ENCODE data around the gene UBASH3B. TPM values are rescaled to one million over a fixed set of nuclear protein-coding genes. Genes with fewer than 3 reads are reported as not detected.

The UBASH3B gene
- total RNA-seq, 2 donors from 2014 or later = 4.7 to 4.9 TPM

DNA sequence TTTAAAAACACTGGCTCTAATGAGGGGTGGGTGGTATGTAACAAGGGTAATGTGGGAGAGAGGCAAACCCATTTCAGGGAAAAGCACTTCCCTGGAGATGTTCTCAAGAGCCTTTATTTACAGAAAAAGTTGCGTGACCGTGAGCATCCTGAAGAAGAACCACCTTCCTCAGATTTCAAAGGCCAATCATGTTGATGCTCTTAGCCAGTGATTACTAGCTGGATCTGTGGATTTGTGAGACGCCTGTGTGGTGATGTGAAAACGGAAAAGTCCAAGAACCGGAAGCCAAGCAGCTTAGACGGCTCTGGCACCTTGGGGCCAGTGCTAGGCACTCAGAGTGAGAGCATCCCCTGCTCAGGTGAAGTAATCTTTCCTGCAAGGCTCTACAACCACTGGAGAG is 12.6 kb upstream of the UBASH3B start:
- intact Hi-C loops (cut with DNase I) = no loop called here
- ATAC-seq (no peak), DNase-seq (no peak)

- intact Hi-C loops (cut with DNase I) = no loop called here
- ATAC-seq (no peak), DNase-seq (no peak)
Observed at GRCh38 chr11:122645847-122646246, 9.7 kb upstream of the UBASH3B start.

- peak in 1 of 2 donors; percentile 41 for ATAC-seq
- intact Hi-C loops (cut with DNase I) = no loop called here
- DNase-seq = no peak
Observed at GRCh38 chr11:122646549-122647340, 8.8 kb upstream of the UBASH3B start.

DNA sequence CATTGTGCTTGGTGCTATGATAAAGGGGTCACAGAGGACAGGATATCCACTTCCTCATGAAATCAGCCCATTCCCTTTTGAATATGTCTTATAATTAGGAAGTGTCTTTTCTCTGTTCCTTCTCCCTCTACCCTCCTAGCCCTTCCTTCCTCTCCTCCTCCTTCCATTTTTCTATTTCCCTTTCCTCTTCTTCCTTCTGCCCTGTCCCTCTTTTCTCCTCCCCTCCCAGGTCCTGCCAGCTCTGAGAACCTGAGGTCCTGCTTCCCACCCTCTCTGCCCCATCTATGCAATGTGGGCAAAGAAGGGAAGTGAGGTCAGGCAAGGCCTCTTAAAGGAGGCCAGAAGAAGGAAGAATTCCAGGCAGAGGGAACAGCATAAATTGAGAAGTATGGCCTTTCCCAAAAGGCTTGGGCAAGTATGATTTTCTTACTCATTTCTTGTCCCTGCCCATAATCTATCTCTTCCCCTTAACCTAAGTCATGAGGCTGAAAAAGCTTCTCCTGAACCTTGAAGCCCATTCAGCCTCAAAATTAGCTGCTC is 7.7 kb upstream of the UBASH3B start:
- intact Hi-C loops (cut with DNase I) = no loop called here
- ATAC-seq = peak in 1 of 2 donors; percentile 57
- no peak for DNase-seq

DNA sequence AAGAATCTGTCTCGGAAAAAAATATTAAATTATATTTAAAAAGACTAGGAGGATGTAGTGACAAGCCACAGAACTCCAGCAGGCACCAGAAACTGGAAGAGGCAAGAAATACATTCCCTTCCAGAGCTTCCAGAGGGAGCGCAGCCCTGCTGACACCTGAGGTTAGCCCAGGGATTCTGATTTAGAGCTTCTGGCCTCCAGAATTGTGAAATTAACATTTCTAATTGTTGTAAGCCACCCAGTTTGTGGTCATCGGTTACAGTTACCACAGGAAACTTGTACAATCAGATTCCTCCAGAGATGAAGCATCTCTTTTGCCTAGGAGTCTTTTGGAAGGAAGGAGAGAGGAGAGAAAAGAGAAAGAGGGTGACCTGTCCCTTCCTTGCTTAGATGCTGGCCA is 6.4 kb upstream of the UBASH3B start:
- DNase-seq = no peak
- intact Hi-C loops (cut with DNase I) = no loop called here
- no peak for ATAC-seq

DNA sequence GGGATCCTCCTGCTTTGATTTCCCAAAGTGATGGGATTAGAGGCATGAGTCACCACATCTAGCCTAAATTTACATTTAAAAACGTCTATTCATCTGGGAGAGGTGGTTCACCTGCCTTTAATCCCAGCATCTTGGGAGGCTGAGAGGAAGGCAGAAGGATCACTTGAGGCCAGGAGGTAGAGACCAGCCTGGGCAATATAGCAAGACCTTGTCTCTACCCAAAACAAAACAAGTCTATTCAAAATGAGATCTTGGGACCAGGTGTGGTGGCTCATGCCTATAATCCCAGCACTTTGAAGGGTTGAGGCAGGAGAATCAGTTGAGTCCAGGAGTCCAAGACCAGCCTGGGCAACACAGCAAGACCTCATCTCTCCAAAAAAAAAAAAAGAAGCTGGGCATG is 4.9 kb upstream of the UBASH3B start:
- intact Hi-C loops (cut with DNase I) = no loop called here
- DNase-seq (no peak), ATAC-seq (no peak)

DNA sequence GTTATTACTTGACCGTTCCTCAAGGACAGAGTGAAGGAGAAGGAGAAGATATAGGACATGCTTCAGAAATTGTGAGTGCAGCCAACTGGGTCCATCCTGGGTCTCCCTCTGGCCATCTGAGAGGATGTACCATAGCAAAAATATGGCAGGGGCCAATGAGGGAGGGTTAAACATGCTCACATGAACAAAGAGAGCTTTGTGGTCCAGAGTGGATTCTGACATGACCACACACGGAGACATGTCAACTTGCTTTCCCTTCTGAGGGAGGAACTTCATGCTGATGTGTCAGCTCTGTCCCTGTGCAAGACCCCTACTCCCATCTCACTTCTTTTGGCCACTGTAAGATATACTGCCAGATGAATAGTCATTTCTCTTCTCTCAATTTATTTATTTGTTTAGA is 3.0 kb upstream of the UBASH3B start:
- DNase-seq (no peak), ATAC-seq (no peak)
- intact Hi-C loops (cut with DNase I) = no loop called here

- DNase-seq (no peak), ATAC-seq (no peak)
- intact Hi-C loops (cut with DNase I) = no loop called here
Observed at GRCh38 chr11:122653916-122654585, 1.5 kb upstream of the UBASH3B start.

GRCh38 chr11:122656073-122656630 is 630 bp downstream of the UBASH3B start:
- ATAC-seq = peak; percentile 69 to 82
- intact Hi-C loops (cut with DNase I) = no loop called here

GRCh38 chr11:122656631-122657101 is 1.1 kb downstream of the UBASH3B start:
- ATAC-seq (peak; percentile 10 to 15), DNase-seq (peak; percentile 31)
- intact Hi-C loops (cut with DNase I) = no loop called here

More at GRCh38 chr11:122656073-122656630, 630 bp downstream of the UBASH3B start:
- peak; percentile 62 for DNase-seq

- no peak for ATAC-seq
- intact Hi-C loops (cut with DNase I) = no loop called here
- DNase-seq = no peak
Observed at GRCh38 chr11:122659676-122660554, 4.4 kb downstream of the UBASH3B start.

DNA sequence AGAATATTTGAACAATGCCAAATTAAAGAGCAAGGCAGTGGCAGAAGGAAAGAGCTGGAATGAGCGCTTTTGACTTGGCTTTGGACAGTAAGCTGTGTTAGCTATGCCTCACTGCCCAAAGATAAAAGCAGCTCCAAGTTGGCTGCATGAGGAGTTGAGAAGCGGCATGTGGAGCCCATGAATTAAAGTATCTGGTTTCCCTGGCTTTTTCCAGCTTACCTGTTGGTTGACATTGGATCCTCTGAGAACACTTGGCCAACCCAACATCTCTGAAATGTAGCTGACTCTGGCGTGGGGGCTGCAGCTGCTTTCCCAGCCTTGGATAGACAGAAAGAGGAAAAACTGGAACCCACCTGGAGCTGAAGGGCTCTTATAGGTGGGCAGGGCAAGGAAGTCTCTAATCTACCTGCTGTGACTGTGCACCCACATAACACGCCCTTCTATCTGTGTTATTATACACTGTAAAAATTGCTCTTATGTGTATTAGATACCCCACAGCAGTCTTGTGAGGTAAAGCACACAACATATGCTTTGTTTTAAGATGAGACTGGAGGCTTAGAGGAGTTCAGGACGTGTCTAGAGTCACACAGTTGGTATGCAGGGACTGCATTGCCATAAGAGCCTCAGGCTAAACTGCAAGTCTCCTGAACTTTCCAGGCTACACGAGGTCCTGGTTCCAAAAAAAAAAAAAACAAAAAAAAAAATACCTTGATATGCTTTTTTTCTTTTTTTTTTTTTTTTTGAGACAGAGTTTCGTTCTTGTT is 5.8 kb downstream of the UBASH3B start:
- ATAC-seq (no peak), DNase-seq (no peak)
- intact Hi-C loops (cut with DNase I) = no loop called here

- intact Hi-C loops (cut with DNase I) = no loop called here
- no peak for DNase-seq
- no peak for ATAC-seq
Observed at GRCh38 chr11:122663056-122663740, 7.7 kb downstream of the UBASH3B start.

DNA sequence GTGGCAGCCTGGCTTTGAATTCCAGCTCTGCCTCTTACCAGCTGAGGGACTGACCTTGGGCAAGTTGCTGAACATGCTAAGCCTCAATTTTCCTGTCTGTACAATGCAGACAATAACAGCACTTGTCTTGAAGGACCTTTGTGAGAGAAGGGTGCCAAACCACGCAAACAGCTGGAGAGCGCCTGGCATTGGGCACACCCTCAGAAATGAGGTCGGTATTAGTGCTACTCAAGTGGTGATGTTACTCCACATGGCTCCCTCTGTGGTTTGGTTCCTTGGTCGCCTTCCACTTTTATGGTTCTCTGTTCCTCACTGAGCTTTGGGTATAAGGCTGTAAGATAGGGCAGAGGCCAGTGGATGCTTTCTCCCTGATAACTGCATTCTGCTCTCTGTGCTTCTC is 8.2 kb downstream of the UBASH3B start:
- intact Hi-C loops (cut with DNase I) = no loop called here
- no peak for DNase-seq

DNA sequence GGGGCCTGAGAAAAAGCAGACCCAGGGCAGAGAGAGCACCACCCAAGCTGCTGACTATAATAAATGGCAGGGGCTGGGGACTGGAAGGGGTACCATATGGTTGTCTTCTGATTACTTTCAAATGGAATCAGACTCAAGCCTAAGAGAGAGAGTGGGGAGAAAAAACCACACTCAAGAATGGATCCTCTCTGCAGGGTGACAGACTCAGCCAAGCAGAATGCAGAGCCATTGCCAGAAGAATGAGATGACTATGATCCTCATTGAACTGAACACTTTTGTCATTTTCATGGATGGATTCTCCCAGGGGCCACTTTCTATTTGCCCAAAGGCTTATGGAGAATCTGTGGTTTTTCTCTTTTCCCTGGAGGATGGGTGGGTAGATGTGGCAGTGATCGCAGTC is 8.7 kb downstream of the UBASH3B start:
- intact Hi-C loops (cut with DNase I) = no loop called here
- no peak for DNase-seq
- ATAC-seq = no peak

More for the DNA sequence above, 8.2 kb downstream of the UBASH3B start:
- ATAC-seq = no peak

DNA sequence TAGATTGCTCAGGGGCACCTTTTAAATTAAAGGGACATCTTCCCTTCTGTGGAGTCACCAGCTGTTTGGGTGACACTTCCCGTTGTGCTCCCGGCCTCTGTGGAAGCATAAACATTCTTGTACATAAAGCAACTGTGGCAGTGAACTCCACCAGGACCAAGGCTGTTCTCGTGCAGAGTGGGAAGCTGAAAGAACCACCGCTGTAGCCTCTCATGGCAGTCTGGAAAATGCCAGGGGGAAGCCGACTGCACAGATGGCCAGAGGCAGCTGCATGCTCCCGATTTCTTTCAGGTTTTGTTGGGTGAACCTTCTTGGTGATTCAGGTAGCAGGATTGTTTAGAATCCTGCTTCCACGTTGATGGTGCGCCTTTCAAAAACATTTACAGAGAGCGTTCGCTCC is 10.3 kb downstream of the UBASH3B start:
- intact Hi-C loops (cut with DNase I) = no loop called here
- ATAC-seq = no peak
- no peak for DNase-seq

DNA sequence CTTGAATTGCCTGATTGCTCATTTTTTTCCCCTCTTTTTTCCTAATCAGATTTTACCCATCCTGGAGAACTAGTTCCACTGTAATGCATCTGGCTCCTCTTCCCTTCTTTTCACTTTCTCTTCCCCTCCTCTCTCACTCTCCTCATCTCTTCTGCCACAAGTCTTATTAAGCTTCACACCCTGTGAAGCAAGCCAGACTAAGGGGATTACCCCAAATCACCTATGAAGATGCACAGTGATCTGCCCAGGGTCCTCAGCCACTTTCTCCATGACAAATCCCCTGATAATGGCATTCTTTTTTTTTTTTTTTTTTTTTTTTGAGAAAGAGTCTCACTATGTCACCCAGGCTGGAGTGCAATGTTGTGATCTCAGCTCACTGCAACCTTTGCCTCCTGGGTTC is 11.2 kb downstream of the UBASH3B start:
- DNase-seq (no peak), ATAC-seq (no peak)
- intact Hi-C loops (cut with DNase I) = no loop called here

- ATAC-seq = no peak
- no peak for DNase-seq
- intact Hi-C loops (cut with DNase I) = no loop called here
Observed at GRCh38 chr11:122668562-122669090, 13.1 kb downstream of the UBASH3B start.
